ENCODE measurements around the gene KPNA5.

KPNA5 gene

GRCh38 chr6:116764629-116764960 lies 83.6 kb downstream of the KPNA5 start:
- TF ChIP-seq CTBP1 (IDR thresholded peaks at IDR 0.05; ENCODE audit: borderline replicate concordance) (no peak), SUZ12 (IDR thresholded peaks at IDR 0.05) (no peak), NFRKB (IDR thresholded peaks at IDR 0.05) (no peak), ELF4 (IDR thresholded peaks at IDR 0.05) (no peak), FOXK2 (IDR thresholded peaks at IDR 0.05) (no peak), ARNT (IDR thresholded peaks at IDR 0.05) (no peak), FOXM1 (IDR thresholded peaks at IDR 0.05; ENCODE audit: borderline replicate concordance) (no peak), PKNOX1 (IDR thresholded peaks at IDR 0.05) (no peak), SP1 (IDR thresholded peaks at IDR 0.05) (no peak), BHLHE40 (IDR thresholded peaks at IDR 0.05; ENCODE audit: borderline replicate concordance) (no peak), LEF1 (IDR thresholded peaks at IDR 0.05; ENCODE audit: borderline replicate concordance) (no peak), TARDBP (IDR thresholded peaks at IDR 0.05) (no peak), FOXA1 (IDR thresholded peaks at IDR 0.05) (no peak), HDGF (IDR thresholded peaks at IDR 0.05; ENCODE audit: borderline replicate concordance) (no peak), ZNF384 (IDR thresholded peaks at IDR 0.05) (no peak), L3MBTL2 (conservative IDR thresholded peaks at IDR 0.05) (no peak)
- ChIA-PET CTCF (no interaction called here), POLR2A (no interaction called here)
- DNase-seq (ENCODE audit: extremely low spot score) = no peak

GRCh38 chr6:116764961-116765841 lies 84.2 kb downstream of the KPNA5 start, which contains the start of gene FAM162B:
Gene FAM162B (minus strand): TSS chr6:116765719. CDS start chr6:116765576, 143 bp downstream.
- no peak for TF ChIP-seq FOXA1 (IDR thresholded peaks at IDR 0.05)
- TF ChIP-seq CTBP1 (IDR thresholded peaks at IDR 0.05; ENCODE audit: borderline replicate concordance) = no peak
- TF ChIP-seq BHLHE40 (IDR thresholded peaks at IDR 0.05; ENCODE audit: borderline replicate concordance) = no peak
- TF ChIP-seq FOXK2 (IDR thresholded peaks at IDR 0.05) = no peak
- no peak for TF ChIP-seq TARDBP (IDR thresholded peaks at IDR 0.05)
- no peak for TF ChIP-seq LEF1 (IDR thresholded peaks at IDR 0.05; ENCODE audit: borderline replicate concordance)
- TF ChIP-seq PKNOX1 (IDR thresholded peaks at IDR 0.05) = no peak
- TF ChIP-seq ZNF384 (IDR thresholded peaks at IDR 0.05) = no peak
- no peak for TF ChIP-seq ELF4 (IDR thresholded peaks at IDR 0.05)
- TF ChIP-seq HDGF (IDR thresholded peaks at IDR 0.05; ENCODE audit: borderline replicate concordance) = no peak
- TF ChIP-seq L3MBTL2 (conservative IDR thresholded peaks at IDR 0.05) = no peak
- no peak for TF ChIP-seq SP1 (IDR thresholded peaks at IDR 0.05)
- no peak for TF ChIP-seq FOXM1 (IDR thresholded peaks at IDR 0.05; ENCODE audit: borderline replicate concordance)
- no peak for TF ChIP-seq NFRKB (IDR thresholded peaks at IDR 0.05)
- POLR2A ChIA-PET = interaction anchor here (1.1 kb wide), 1 partner anchor 194 kb away, joined by 3 read pairs; the partner anchor contains the start of gene RWDD1
- CTCF ChIA-PET = no interaction called here
- no peak for DNase-seq (ENCODE audit: extremely low spot score)

- DNase-seq (ENCODE audit: extremely low spot score) = no peak
- ChIA-PET POLR2A (no interaction called here), CTCF (no interaction called here)
- TF ChIP-seq ELF4 (IDR thresholded peaks at IDR 0.05) (no peak), L3MBTL2 (conservative IDR thresholded peaks at IDR 0.05) (no peak), HDGF (IDR thresholded peaks at IDR 0.05; ENCODE audit: borderline replicate concordance) (no peak), PKNOX1 (IDR thresholded peaks at IDR 0.05) (no peak), ARNT (IDR thresholded peaks at IDR 0.05) (no peak), ZNF384 (IDR thresholded peaks at IDR 0.05) (no peak), NFRKB (IDR thresholded peaks at IDR 0.05) (no peak), FOXA1 (IDR thresholded peaks at IDR 0.05) (no peak), CTBP1 (IDR thresholded peaks at IDR 0.05; ENCODE audit: borderline replicate concordance) (no peak), SP1 (IDR thresholded peaks at IDR 0.05) (no peak), FOXM1 (IDR thresholded peaks at IDR 0.05; ENCODE audit: borderline replicate concordance) (no peak), TARDBP (IDR thresholded peaks at IDR 0.05) (no peak), SUZ12 (IDR thresholded peaks at IDR 0.05) (no peak), FOXK2 (IDR thresholded peaks at IDR 0.05) (no peak), LEF1 (IDR thresholded peaks at IDR 0.05; ENCODE audit: borderline replicate concordance) (no peak), BHLHE40 (IDR thresholded peaks at IDR 0.05; ENCODE audit: borderline replicate concordance) (no peak)
Observed at GRCh38 chr6:116766506-116767176, 85.6 kb downstream of the KPNA5 start.

DNA sequence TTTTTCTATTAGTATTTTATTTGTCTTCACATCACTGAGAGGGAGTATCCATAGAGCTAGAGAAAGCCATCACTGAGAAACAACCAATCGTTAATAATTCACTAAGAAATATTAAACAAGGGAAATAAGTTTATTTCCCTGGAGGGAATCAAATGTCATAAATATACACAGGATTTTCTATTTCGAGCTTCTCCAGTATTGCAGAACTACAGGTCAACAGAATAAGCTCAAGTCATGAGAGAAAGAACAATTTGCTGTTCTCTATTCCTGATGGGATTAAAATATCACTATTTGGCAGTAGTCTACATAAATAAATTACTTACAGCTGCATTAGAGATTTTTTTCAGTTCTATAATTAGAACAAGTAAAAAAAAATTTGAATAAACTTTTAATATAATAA lies 86.7 kb downstream of the KPNA5 start:
- ChIA-PET POLR2A (no interaction called here), CTCF (no interaction called here)
- TF ChIP-seq ELF4 (IDR thresholded peaks at IDR 0.05) (no peak), LEF1 (IDR thresholded peaks at IDR 0.05; ENCODE audit: borderline replicate concordance) (no peak), ARNT (IDR thresholded peaks at IDR 0.05) (no peak), BHLHE40 (IDR thresholded peaks at IDR 0.05; ENCODE audit: borderline replicate concordance) (no peak)
- DNase-seq (ENCODE audit: extremely low spot score) = no peak

- no peak for DNase-seq (ENCODE audit: extremely low spot score)
- ChIA-PET CTCF (no interaction called here), POLR2A (no interaction called here)
- no peak for TF ChIP-seq FOXA1 (IDR thresholded peaks at IDR 0.05)
- TF ChIP-seq PKNOX1 (IDR thresholded peaks at IDR 0.05) = no peak
- TF ChIP-seq BHLHE40 (IDR thresholded peaks at IDR 0.05; ENCODE audit: borderline replicate concordance) = no peak
- TF ChIP-seq ARNT (IDR thresholded peaks at IDR 0.05) = no peak
- TF ChIP-seq ZNF384 (IDR thresholded peaks at IDR 0.05) = no peak
- no peak for TF ChIP-seq TARDBP (IDR thresholded peaks at IDR 0.05)
- no peak for TF ChIP-seq SUZ12 (IDR thresholded peaks at IDR 0.05)
- no peak for TF ChIP-seq FOXK2 (IDR thresholded peaks at IDR 0.05)
- no peak for TF ChIP-seq CTBP1 (IDR thresholded peaks at IDR 0.05; ENCODE audit: borderline replicate concordance)
- no peak for TF ChIP-seq SP1 (IDR thresholded peaks at IDR 0.05)
- TF ChIP-seq LEF1 (IDR thresholded peaks at IDR 0.05; ENCODE audit: borderline replicate concordance) = no peak
- TF ChIP-seq HDGF (IDR thresholded peaks at IDR 0.05; ENCODE audit: borderline replicate concordance) = no peak
- TF ChIP-seq FOXM1 (IDR thresholded peaks at IDR 0.05; ENCODE audit: borderline replicate concordance) = no peak
- no peak for TF ChIP-seq NFRKB (IDR thresholded peaks at IDR 0.05)
Observed at GRCh38 chr6:116772450-116772849, 91.4 kb downstream of the KPNA5 start.

Measured in HEK293T (cell line).